Gastrocnemius medialis (tissue), 4 donors: ENCODE results near the gene GUCY2F. TPM values are rescaled to one million over a fixed set of nuclear protein-coding genes. Genes with fewer than 3 reads are reported as not detected.

ENCODE experiments used
- ATAC-seq, 2 donors: fragments of 150-250 bp; one replicate each; pipeline ENCODE4 v1.9.1; 2016
- DNase-seq, 2 donors: peaks; one replicate each; pipeline ENCODE4 v3.0.0-alpha.2; 2019
- H3K27ac ChIP-seq, 4 donors: fragments of 200-600 bp; sonication (generic); 1 replicate in 1 of 4; 2 replicates in 3 of 4; pipeline ENCODE4 v1.5.1; 2016 to 2018; ENCODE audit warnings: mild to moderate bottlenecking in 2 of 4, moderate library complexity in 1 of 4
- H3K27me3 ChIP-seq, 3 donors: fragments of 200-600 bp; sonication (generic) in 2 of 3; 1 replicate in 1 of 3; 2 replicates in 2 of 3; pipeline versions ENCODE4 v1.5.1 to v1.6.0; 2016 to 2019; ENCODE audit warnings: mild to moderate bottlenecking in 1 of 3, moderate library complexity in 1 of 3
- H3K36me3 ChIP-seq, 2 donors: fragments of 200-600 bp; sonication (generic) in 1 of 2; one replicate each; pipeline ENCODE4 v1.5.1; 2017 to 2018
- H3K4me1 ChIP-seq, 2 donors: fragments of 200-600 bp; sonication (generic) in 1 of 2; one replicate each; pipeline ENCODE4 v1.5.1; 2016 to 2017; ENCODE audit warnings: mild to moderate bottlenecking in 2 of 2
- H3K4me3 ChIP-seq, 4 donors: fragments of 200-600 bp; sonication (generic) in 3 of 4; 1 replicate in 1 of 4; 2 replicates in 3 of 4; pipeline ENCODE4 v1.5.1; 2016 to 2019; ENCODE audit warnings: mild to moderate bottlenecking in 2 of 4
- H3K9me3 ChIP-seq, 3 donors: fragments of 200-600 bp; sonication (generic) in 2 of 3; 1 replicate in 1 of 3; 2 replicates in 2 of 3; pipeline ENCODE4 v1.5.1; 2016 to 2019
- POLR2A ChIP-seq, 2 donors: fragments of 450-650 bp; IDR thresholded peaks; one replicate each; pipeline ENCODE4 v1.6.1; 2017; ENCODE audit warnings: antibody characterized with exemption in 2 of 2, mild to moderate bottlenecking in 2 of 2, moderate library complexity in 2 of 2
- in situ Hi-C, 4 donors: fragments of 200-750 bp; cut with MboI; loops; one replicate each; pipeline versions ENCODE4 v1.15.0 to v1.8.0; 2017; ENCODE audit warnings: low sequenced_read_pairs in 4 of 4
- intact Hi-C: fragments of 100-400 bp; cut with DNase I; formaldehyde crosslinking; loops from one replicate; pipeline ENCODE4 v1.15.1; 2023; ENCODE audit warnings: low total_unique reads
- total RNA-seq, 4 donors: library from RNA; depleted of rRNA; stranded (reverse); fragments of >200 nt; gene quantifications; one replicate each; pipeline versions ENCODE4 v1.1.0 to v1.2.3, GENCODE V29; 2016
- TF ChIP-seq, protein P1 (sequence below), 5 experiments: fragments of 450-650 bp in 3 of 5; fragments of 200-600 bp in 2 of 5; sonication (generic) in 2 of 5; IDR thresholded peaks in 4 of 5; conservative IDR thresholded peaks in 1 of 5; 1 replicate in 4 of 5; 2 replicates in 1 of 5; pipeline ENCODE4 v1.5.1; 2016 to 2019; ENCODE audit warnings: antibody characterized with exemption in 5 of 5, mild to moderate bottlenecking in 3 of 5, moderate library complexity in 3 of 5

The GUCY2F gene
- total RNA-seq, 4 donors from 2014 or later, result not detected

DNA sequence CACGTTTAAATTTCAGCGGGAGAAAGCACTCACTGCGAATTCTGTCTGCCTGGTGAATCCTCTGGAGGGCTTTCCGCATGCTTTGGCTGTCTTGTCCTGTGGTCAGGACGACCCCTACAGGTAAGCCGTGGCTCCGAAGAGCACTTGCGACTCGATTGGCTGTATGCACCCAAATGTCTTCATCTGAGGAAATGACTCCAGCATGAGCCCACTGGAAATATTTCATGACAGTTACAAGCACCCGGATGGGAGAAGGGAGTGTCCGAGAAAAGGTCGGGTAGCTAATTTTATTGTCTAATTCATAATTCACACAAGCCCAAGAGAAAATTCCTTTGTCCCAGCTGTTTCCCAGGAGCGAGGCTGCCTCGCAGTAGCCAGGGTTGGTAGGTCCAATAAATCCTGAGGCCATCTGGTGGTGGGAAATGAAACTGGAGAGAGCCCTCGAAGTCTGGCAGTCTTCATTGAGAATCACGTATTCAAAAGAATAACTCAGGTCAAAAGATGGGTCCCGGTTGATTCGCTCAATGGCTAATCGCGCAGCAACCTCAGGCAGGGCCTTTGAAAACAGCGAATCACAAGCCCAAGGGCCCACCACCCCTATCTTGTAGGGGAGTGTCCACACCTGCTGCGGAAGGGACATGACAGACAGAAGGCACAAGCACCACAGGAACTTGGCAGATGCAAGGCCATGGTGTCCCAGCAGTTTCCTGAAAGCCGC, 6.6 kb downstream of the GUCY2F start:
- TF ChIP-seq POLR2A (IDR thresholded peaks at IDR 0.05), result no peak
- TF ChIP-seq, protein P1, sequence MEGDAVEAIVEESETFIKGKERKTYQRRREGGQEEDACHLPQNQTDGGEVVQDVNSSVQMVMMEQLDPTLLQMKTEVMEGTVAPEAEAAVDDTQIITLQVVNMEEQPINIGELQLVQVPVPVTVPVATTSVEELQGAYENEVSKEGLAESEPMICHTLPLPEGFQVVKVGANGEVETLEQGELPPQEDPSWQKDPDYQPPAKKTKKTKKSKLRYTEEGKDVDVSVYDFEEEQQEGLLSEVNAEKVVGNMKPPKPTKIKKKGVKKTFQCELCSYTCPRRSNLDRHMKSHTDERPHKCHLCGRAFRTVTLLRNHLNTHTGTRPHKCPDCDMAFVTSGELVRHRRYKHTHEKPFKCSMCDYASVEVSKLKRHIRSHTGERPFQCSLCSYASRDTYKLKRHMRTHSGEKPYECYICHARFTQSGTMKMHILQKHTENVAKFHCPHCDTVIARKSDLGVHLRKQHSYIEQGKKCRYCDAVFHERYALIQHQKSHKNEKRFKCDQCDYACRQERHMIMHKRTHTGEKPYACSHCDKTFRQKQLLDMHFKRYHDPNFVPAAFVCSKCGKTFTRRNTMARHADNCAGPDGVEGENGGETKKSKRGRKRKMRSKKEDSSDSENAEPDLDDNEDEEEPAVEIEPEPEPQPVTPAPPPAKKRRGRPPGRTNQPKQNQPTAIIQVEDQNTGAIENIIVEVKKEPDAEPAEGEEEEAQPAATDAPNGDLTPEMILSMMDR (IDR thresholded peaks at IDR 0.05 in 4 of 5, conservative IDR thresholded peaks at IDR 0.05 in 1 of 5), result peak in 4 of 5 experiments; percentile 18 to 48 (median 26)
- intact Hi-C loops, result no loop called here
- ATAC-seq (no peak), DNase-seq (no peak)
- in situ Hi-C loops, result loop anchor here in 3 of 4 donors (25.0 kb wide), 2 partner anchors 162 to 412 kb away; partner anchors contain the start of gene KCNE5 (in 1 of the 3)
- Histone ChIP-seq H3K27ac (no peak overlapping the region), H3K27me3 (peaks cover 0 to 12% (median 2%) of the 10 kb centered on the region in 3 donors), H3K4me3 (no peak overlapping the region), H3K4me1 (no peaks in the 10 kb centered on the region), H3K9me3 (no peaks in the 10 kb centered on the region), H3K36me3 (no peaks in the 10 kb centered on the region)

DNA sequence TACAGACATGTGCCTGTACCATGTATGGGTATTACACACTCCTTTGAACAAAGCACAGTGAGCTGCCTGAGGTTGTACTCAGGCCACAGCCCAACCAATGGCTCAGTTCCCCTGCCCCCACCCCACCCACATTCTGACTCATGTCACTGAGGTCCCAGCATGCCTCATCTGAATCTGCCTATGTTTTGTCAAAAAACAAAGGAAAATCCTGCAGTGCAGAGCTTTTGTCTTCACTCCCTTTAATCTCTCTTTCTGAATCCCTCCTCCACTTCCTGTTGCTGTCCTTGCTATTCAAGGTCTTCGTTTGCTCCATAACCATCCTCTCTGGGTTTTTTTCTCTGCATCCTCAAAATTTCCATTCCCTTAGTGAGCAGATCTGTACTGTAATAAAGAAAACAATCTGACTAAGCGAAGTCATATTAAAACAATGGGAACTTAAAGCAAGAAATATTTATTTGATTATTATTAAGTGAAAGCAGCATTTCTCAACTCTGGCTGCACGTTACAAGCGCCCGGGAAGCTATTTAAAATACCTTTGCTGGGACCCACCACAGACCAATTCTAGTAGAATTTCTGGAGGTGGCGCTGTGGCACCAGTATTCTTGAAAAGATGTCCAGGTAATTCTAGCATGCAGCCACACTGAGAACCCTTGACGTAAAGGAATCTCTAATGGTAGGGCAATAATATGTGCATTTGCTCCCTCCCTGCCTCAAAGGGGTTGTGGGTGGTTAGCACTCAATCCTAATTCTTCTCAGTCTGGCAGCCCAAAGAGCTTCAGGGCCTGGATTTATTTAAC, 8.7 kb downstream of the GUCY2F start:
- intact Hi-C loops, result no loop called here
- peaks cover 0 to 13% (median 0%) of the 10 kb centered on the region in 3 donors for H3K27me3 ChIP-seq
- H3K27ac ChIP-seq, result no peak overlapping the region
- no peak for DNase-seq
- in situ Hi-C loops, result no loop called here
- no peak overlapping the region for H3K4me3 ChIP-seq
- no peak for ATAC-seq
- TF ChIP-seq, protein P1 (IDR thresholded peaks at IDR 0.05 in 4 of 5, conservative IDR thresholded peaks at IDR 0.05 in 1 of 5), result no peak
- no peak for TF ChIP-seq POLR2A (IDR thresholded peaks at IDR 0.05)
- no peaks in the 10 kb centered on the region for H3K9me3 ChIP-seq
- no peaks in the 10 kb centered on the region for H3K36me3 ChIP-seq
- H3K4me1 ChIP-seq, result no peaks in the 10 kb centered on the region

DNA sequence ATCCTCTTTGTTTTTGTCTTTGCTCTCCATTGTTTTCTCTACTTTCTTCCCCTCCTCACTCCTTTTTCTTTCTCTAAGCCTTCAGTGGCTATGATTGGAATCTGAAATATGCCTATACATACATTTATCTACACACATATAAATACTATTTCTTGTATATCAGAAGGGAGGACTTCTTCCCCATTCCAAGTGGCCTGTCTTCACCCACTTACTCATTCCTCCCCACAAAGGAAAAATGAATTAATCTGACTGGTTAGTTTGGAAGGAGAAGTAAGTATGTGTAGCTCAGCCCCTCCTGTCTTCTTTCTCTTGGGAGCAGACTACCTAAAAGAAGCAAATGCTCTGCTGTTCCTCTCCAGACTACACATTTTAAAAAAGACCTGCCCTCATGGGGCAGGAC, 17.7 kb downstream of the GUCY2F start:
- Histone ChIP-seq H3K9me3 (no peaks in the 10 kb centered on the region), H3K27ac (no peak overlapping the region), H3K4me3 (no peak overlapping the region), H3K27me3 (peaks cover 0 to 2% (median 0%) of the 10 kb centered on the region in 3 donors), H3K4me1 (no peaks in the 10 kb centered on the region), H3K36me3 (no peaks in the 10 kb centered on the region)
- DNase-seq, result no peak
- in situ Hi-C loops (no loop called here), intact Hi-C loops (no loop called here)
- ATAC-seq, result no peak
- no peak for TF ChIP-seq POLR2A (IDR thresholded peaks at IDR 0.05)
- TF ChIP-seq, protein P1 (IDR thresholded peaks at IDR 0.05 in 4 of 5, conservative IDR thresholded peaks at IDR 0.05 in 1 of 5), result no peak

DNA sequence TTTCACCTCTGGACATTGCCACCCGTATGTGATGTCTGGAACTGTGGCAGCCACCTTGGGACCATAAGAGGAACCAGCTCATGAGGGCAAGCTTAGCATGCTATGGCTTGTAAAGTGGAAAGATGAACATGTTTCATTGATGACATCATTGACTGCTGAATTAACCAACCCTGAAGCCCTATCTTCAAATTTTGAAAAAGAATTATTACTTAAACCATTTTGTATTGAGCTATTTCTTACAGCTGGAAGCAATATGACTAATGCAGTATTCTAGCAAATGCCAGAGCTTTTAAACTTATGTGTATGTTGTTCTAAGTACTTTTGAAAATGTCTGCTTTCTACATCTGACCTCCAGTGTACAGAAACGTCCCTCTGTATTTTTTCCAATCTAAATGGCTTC, 18.1 kb downstream of the GUCY2F start:
- no peak for DNase-seq
- Histone ChIP-seq H3K36me3 (no peaks in the 10 kb centered on the region), H3K9me3 (no peaks in the 10 kb centered on the region), H3K27me3 (peaks cover 0 to 2% (median 0%) of the 10 kb centered on the region in 3 donors), H3K27ac (no peak overlapping the region), H3K4me1 (no peaks in the 10 kb centered on the region), H3K4me3 (no peak overlapping the region)
- in situ Hi-C loops, result no loop called here
- TF ChIP-seq, protein P1 (IDR thresholded peaks at IDR 0.05 in 4 of 5, conservative IDR thresholded peaks at IDR 0.05 in 1 of 5), result no peak
- TF ChIP-seq POLR2A (IDR thresholded peaks at IDR 0.05), result no peak
- intact Hi-C loops, result no loop called here
- no peak for ATAC-seq
